ENCODE results near the gene FCGR2B. TPM values are rescaled to one million over a fixed set of nuclear protein-coding genes. Genes with fewer than 3 reads are reported as not detected.

Gene FCGR2B
- total and polyA plus RNA-seq, 2 of the 13 experiments (the other 11 are each of a cell fraction or from before 2014, with no cell fraction given) = not detected

DNA sequence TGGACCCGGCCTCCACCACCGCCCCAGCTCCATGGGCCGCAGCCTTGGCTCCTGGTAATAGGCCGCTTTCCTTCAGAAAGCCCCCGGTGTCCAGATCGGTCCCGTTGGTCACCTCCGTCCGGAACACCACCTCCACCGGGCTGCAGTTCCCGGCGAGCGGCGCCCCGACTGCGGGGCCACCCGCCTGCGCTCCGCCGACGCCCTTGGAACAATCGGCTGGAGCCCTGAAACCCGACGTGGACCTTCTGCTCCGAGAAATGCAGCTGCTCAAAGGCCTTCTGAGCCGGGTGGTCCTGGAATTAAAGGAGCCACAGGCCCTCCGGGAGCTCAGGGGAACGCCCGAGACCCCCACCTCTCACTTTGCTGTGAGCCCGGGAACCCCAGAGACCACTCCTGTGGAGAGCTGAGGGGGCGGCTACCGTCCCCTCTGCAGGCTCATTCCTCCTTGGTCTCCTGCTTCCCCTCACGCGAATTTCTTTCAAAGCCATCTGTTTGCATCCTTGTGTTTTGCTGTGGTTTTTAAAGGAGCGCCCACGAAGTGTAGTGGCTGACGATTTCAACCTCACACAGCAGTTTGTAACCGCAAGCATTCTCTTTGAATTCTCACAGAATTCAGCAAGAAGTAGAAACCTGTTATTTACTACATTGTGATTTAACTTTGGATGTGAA lies 64.4 kb downstream of the FCGR2B start (continued):
- TF ChIP-seq, protein P1, sequence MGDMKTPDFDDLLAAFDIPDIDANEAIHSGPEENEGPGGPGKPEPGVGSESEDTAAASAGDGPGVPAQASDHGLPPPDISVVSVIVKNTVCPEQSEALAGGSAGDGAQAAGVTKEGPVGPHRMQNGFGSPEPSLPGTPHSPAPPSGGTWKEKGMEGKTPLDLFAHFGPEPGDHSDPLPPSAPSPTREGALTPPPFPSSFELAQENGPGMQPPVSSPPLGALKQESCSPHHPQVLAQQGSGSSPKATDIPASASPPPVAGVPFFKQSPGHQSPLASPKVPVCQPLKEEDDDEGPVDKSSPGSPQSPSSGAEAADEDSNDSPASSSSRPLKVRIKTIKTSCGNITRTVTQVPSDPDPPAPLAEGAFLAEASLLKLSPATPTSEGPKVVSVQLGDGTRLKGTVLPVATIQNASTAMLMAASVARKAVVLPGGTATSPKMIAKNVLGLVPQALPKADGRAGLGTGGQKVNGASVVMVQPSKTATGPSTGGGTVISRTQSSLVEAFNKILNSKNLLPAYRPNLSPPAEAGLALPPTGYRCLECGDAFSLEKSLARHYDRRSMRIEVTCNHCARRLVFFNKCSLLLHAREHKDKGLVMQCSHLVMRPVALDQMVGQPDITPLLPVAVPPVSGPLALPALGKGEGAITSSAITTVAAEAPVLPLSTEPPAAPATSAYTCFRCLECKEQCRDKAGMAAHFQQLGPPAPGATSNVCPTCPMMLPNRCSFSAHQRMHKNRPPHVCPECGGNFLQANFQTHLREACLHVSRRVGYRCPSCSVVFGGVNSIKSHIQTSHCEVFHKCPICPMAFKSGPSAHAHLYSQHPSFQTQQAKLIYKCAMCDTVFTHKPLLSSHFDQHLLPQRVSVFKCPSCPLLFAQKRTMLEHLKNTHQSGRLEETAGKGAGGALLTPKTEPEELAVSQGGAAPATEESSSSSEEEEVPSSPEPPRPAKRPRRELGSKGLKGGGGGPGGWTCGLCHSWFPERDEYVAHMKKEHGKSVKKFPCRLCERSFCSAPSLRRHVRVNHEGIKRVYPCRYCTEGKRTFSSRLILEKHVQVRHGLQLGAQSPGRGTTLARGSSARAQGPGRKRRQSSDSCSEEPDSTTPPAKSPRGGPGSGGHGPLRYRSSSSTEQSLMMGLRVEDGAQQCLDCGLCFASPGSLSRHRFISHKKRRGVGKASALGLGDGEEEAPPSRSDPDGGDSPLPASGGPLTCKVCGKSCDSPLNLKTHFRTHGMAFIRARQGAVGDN (CRISPR knock-in tag; IDR thresholded peaks at IDR 0.05) = peak; percentile 33; the same call in 1 of the 2 replicates
- TF ChIP-seq MED13 (CRISPR knock-in tag; IDR thresholded peaks at IDR 0.05) = no peak
- TF ChIP-seq ZNF607 (CRISPR knock-in tag; IDR thresholded peaks at IDR 0.05; ENCODE audit: borderline replicate concordance) = 0 out of 2 replicates have a peak, but pooled peaks have one; percentile 49
- TF ChIP-seq, protein P2, sequence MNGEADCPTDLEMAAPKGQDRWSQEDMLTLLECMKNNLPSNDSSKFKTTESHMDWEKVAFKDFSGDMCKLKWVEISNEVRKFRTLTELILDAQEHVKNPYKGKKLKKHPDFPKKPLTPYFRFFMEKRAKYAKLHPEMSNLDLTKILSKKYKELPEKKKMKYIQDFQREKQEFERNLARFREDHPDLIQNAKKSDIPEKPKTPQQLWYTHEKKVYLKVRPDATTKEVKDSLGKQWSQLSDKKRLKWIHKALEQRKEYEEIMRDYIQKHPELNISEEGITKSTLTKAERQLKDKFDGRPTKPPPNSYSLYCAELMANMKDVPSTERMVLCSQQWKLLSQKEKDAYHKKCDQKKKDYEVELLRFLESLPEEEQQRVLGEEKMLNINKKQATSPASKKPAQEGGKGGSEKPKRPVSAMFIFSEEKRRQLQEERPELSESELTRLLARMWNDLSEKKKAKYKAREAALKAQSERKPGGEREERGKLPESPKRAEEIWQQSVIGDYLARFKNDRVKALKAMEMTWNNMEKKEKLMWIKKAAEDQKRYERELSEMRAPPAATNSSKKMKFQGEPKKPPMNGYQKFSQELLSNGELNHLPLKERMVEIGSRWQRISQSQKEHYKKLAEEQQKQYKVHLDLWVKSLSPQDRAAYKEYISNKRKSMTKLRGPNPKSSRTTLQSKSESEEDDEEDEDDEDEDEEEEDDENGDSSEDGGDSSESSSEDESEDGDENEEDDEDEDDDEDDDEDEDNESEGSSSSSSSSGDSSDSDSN (CRISPR knock-in tag; IDR thresholded peaks at IDR 0.05) = peak; percentile 18; the same call in 1 of the 2 replicates
- peak; percentile 7; the same call in 1 of the 2 replicates for TF ChIP-seq SALL1 (CRISPR knock-in tag; IDR thresholded peaks at IDR 0.05)

Small RNA genes lying within 50 kb of the gene (small RNA-seq; reads per million reads assigned to genes)
- gene RF00019 (ENCODE audit: insufficient read depth in 2 of 3, insufficient read length in 3 of 3, low read depth in 2 of 3, low replicate concordance in 1 of 3) = 0 reads per million in 3 experiments

Other genes starting within 250 kb of the FCGR2B start
- not detected in 2 replicates for gene FCGR2A, start 157.7 kb upstream of the FCGR2B start, total RNA-seq (2016; rRNA removed; fragmentation: Illumina TruSeq; extraction: Trizol)
- gene FCGR2A, start 157.7 kb upstream of the FCGR2B start, polyA plus RNA-seq (2011; rRNA removed) = 0.31 and 0.44 TPM in 2 replicates
- gene HSPA6, start 138.6 kb upstream of the FCGR2B start, total RNA-seq (2016; rRNA removed; fragmentation: Illumina TruSeq; extraction: Trizol) = not detected in 2 replicates
- 0.07 and 0.16 TPM in 2 replicates for gene HSPA6, start 138.6 kb upstream of the FCGR2B start, polyA plus RNA-seq (2011; rRNA removed)
- not detected in 2 replicates for gene FCGR3A, start 113.3 kb upstream of the FCGR2B start, total RNA-seq (2016; rRNA removed; fragmentation: Illumina TruSeq; extraction: Trizol)
- not detected in 2 replicates for gene FCGR3A, start 113.3 kb upstream of the FCGR2B start, polyA plus RNA-seq (2011; rRNA removed)
- not detected in 2 replicates for gene FCGR3B, start 32.0 kb upstream of the FCGR2B start, total RNA-seq (2016; rRNA removed; fragmentation: Illumina TruSeq; extraction: Trizol)
- not detected in 2 replicates for gene FCGR3B, start 32.0 kb upstream of the FCGR2B start, polyA plus RNA-seq (2011; rRNA removed)
- not detected in 2 replicates for gene FCRLA, start 44.1 kb downstream of the FCGR2B start, total RNA-seq (2016; rRNA removed; fragmentation: Illumina TruSeq; extraction: Trizol)
- not detected in 2 replicates for gene FCRLA, start 44.1 kb downstream of the FCGR2B start, polyA plus RNA-seq (2011; rRNA removed)
- gene FCRLB, start 58.4 kb downstream of the FCGR2B start, total RNA-seq (2016; rRNA removed; fragmentation: Illumina TruSeq; extraction: Trizol) = 0.11 TPM in 1 of 2 replicates, not detected in the other
- 0.03 and 0.08 TPM in 2 replicates for gene FCRLB, start 58.4 kb downstream of the FCGR2B start, polyA plus RNA-seq (2011; rRNA removed)
- 36.7 and 38.9 TPM in 2 replicates for gene DUSP12, start 86.6 kb downstream of the FCGR2B start, total RNA-seq (2016; rRNA removed; fragmentation: Illumina TruSeq; extraction: Trizol)
- gene DUSP12, start 86.6 kb downstream of the FCGR2B start, polyA plus RNA-seq (2011; rRNA removed) = 33.8 and 37.1 TPM in 2 replicates
- gene ATF6, start 103.2 kb downstream of the FCGR2B start, total RNA-seq (2016; rRNA removed; fragmentation: Illumina TruSeq; extraction: Trizol) = 10.5 and 13.2 TPM in 2 replicates
- 12.9 and 14.5 TPM in 2 replicates for gene ATF6, start 103.2 kb downstream of the FCGR2B start, polyA plus RNA-seq (2011; rRNA removed)